Mesenchymal stem cell (in vitro differentiated cells and primary cell): Measurements from ENCODE around the gene SEC24A.

ENCODE experiments used
- DNase-seq: peaks from one replicate; pipeline ENCODE4 v3.0.0-alpha.2; 2013
- H2AFZ ChIP-seq: one replicate; pipeline ENCODE4 v1.6.1; 2013; ENCODE audit warnings: low read depth, mild to moderate bottlenecking, control low read depth, inconsistent platforms, low read length, moderate library complexity
- H2AK5ac ChIP-seq: 2 replicates; pipeline ENCODE4 v1.6.1; 2013; ENCODE audit warnings: low read length, moderate library complexity, mild to moderate bottlenecking, inconsistent platforms; ENCODE audit not compliant: severe bottlenecking
- H2BK120ac ChIP-seq: one replicate; pipeline ENCODE4 v1.6.1; 2013; ENCODE audit warnings: low read depth, mild to moderate bottlenecking, inconsistent platforms, low read length, moderate library complexity
- H2BK12ac ChIP-seq, 2 experiments: one replicate each; pipeline ENCODE4 v1.6.1; 2013; ENCODE audit warnings: inconsistent platforms in 2 of 2, low read length in 2 of 2, mild to moderate bottlenecking in 2 of 2, moderate library complexity in 2 of 2, control low read depth in 1 of 2
- H2BK15ac ChIP-seq: one replicate; pipeline ENCODE4 v1.6.1; 2013; ENCODE audit warnings: mild to moderate bottlenecking, low read depth, inconsistent platforms; ENCODE audit not compliant: poor library complexity, severe bottlenecking
- H2BK5ac ChIP-seq: 2 replicates; pipeline ENCODE4 v1.6.1; 2013; ENCODE audit warnings: low read depth, mild to moderate bottlenecking, low read length, control low read depth, inconsistent platforms; ENCODE audit not compliant: poor library complexity, severe bottlenecking
- H3K14ac ChIP-seq, 2 experiments: one replicate each; pipeline ENCODE4 v1.6.1; 2013; ENCODE audit warnings: inconsistent platforms in 2 of 2, low read length in 2 of 2, control low read depth in 1 of 2, mild to moderate bottlenecking in 1 of 2, moderate library complexity in 1 of 2
- H3K18ac ChIP-seq, 2 experiments: one replicate each; pipeline ENCODE4 v1.6.1; 2013; ENCODE audit warnings: inconsistent platforms in 2 of 2, low read length in 2 of 2, control low read depth in 1 of 2, low read depth in 1 of 2, mild to moderate bottlenecking in 1 of 2
- H3K23ac ChIP-seq, 2 experiments: one replicate each; pipeline ENCODE4 v1.6.1; 2013; ENCODE audit warnings: inconsistent platforms in 2 of 2, low read length in 2 of 2, mild to moderate bottlenecking in 2 of 2, moderate library complexity in 2 of 2, control low read depth in 1 of 2
- H3K27ac ChIP-seq: 2 replicates; pipeline ENCODE4 v1.5.1; 2013; ENCODE audit warnings: mild to moderate bottlenecking, moderate library complexity, low read length, control low read depth, inconsistent platforms; ENCODE audit not compliant: poor library complexity, severe bottlenecking
- H3K27me3 ChIP-seq, 2 experiments: 2 replicates each; pipeline versions ENCODE4 v1.6.1 to v1.7.0; 2013; ENCODE audit warnings: low read length in 2 of 2, mild to moderate bottlenecking in 2 of 2, moderate library complexity in 2 of 2, control low read depth in 1 of 2, inconsistent platforms in 1 of 2; ENCODE audit not compliant: control insufficient read depth in 1 of 2, insufficient read depth in 1 of 2
- H3K36me3 ChIP-seq, 2 experiments: 2 replicates each; pipeline versions ENCODE4 v1.6.1 to v1.7.0; 2013; ENCODE audit warnings: low read length in 2 of 2, control low read depth in 1 of 2, inconsistent platforms in 1 of 2, low read depth in 1 of 2, mild to moderate bottlenecking in 1 of 2; ENCODE audit not compliant: insufficient read depth in 2 of 2, control insufficient read depth in 1 of 2
- H3K4ac ChIP-seq, 2 experiments: one replicate each; pipeline ENCODE4 v1.6.1; 2013; ENCODE audit warnings: inconsistent platforms in 2 of 2, low read length in 2 of 2, mild to moderate bottlenecking in 2 of 2, moderate library complexity in 2 of 2, control low read depth in 1 of 2, low read depth in 1 of 2
- H3K4me1 ChIP-seq: 2 replicates; pipeline ENCODE4 v1.6.1; 2013; ENCODE audit warnings: low read depth, low read length, control low read depth; ENCODE audit not compliant: control insufficient read depth, insufficient read depth
- H3K4me2 ChIP-seq: 2 replicates; pipeline ENCODE4 v1.6.1; 2013; ENCODE audit warnings: low read length, mild to moderate bottlenecking, inconsistent platforms; ENCODE audit not compliant: poor library complexity, severe bottlenecking
- H3K4me3 ChIP-seq, 2 experiments: 2 replicates each; pipeline versions ENCODE4 v1.5.1 to v1.7.0; 2013; ENCODE audit warnings: low read length in 2 of 2, mild to moderate bottlenecking in 2 of 2, control low read depth in 1 of 2, low read depth in 1 of 2; ENCODE audit not compliant: insufficient read depth in 1 of 2
- H3K79me1 ChIP-seq: replicated peaks from 2 replicates; pipeline ENCODE4 v1.6.1; 2013; ENCODE audit warnings: mild to moderate bottlenecking, control low read depth, low read length, inconsistent platforms; ENCODE audit not compliant: poor library complexity, severe bottlenecking
- H3K9ac ChIP-seq: 2 replicates; pipeline ENCODE4 v1.7.0; 2013; ENCODE audit warnings: mild to moderate bottlenecking, low read length, moderate library complexity
- H3K9me3 ChIP-seq: 2 replicates; pipeline ENCODE4 v1.7.0; 2013; ENCODE audit warnings: mild to moderate bottlenecking, low read length; ENCODE audit not compliant: control insufficient read depth
- H4K8ac ChIP-seq: one replicate; pipeline ENCODE4 v1.6.1; 2013; ENCODE audit warnings: inconsistent platforms, mild to moderate bottlenecking, low read length, moderate library complexity
- H4K91ac ChIP-seq: one replicate; pipeline ENCODE4 v1.6.1; 2013; ENCODE audit warnings: mild to moderate bottlenecking, low read length, inconsistent platforms
- WGBS: methylation state at CpG from one replicate; pipeline ENCODE4 v1.1.7; 2013; ENCODE audit warnings: mixed read lengths; 5-methylcytosine and 5-hydroxymethylcytosine counted together

The SEC24A gene

GRCh38 chr5:134659456-134659855, 10.9 kb downstream of the SEC24A start:
- no peak overlapping the region for H3K4me2 ChIP-seq
- no peak overlapping the region for H3K18ac ChIP-seq
- no peaks in the 10 kb centered on the region for H3K9me3 ChIP-seq
- H3K79me1 ChIP-seq: peaks cover 2% of the 10 kb centered on the region
- WGBS: 100% methylated on average over 3 of the region's 4 CpGs
- H3K36me3 ChIP-seq: peaks cover 29 to 42% of the 10 kb centered on the region in 2 experiments
- H3K4me3 ChIP-seq: no peak overlapping the region
- H3K4ac ChIP-seq: no peak overlapping the region
- no peak overlapping the region for H3K9ac ChIP-seq
- H3K4me1 ChIP-seq: peaks cover 3% of the 10 kb centered on the region
- H3K27me3 ChIP-seq: no peaks in the 10 kb centered on the region
- no peak overlapping the region for H3K14ac ChIP-seq
- H3K23ac ChIP-seq: no peak overlapping the region
- H4K91ac ChIP-seq: no peak overlapping the region
- H2BK5ac ChIP-seq: no peak overlapping the region
- H2AK5ac ChIP-seq: no peak overlapping the region
- H2BK120ac ChIP-seq: no peak overlapping the region
- no peak overlapping the region for H2BK12ac ChIP-seq
- H2AFZ ChIP-seq: no peak overlapping the region
- H4K8ac ChIP-seq: no peak overlapping the region
- no peak for DNase-seq
- no peak overlapping the region for H2BK15ac ChIP-seq
- H3K27ac ChIP-seq: no peak overlapping the region

- Histone ChIP-seq H3K27ac (no peak overlapping the region), H2BK5ac (no peak overlapping the region), H2AK5ac (no peak overlapping the region), H3K4ac (no peak overlapping the region), H4K91ac (no peak overlapping the region), H2AFZ (no peak overlapping the region), H2BK15ac (no peak overlapping the region), H3K9me3 (no peaks in the 10 kb centered on the region), H3K18ac (no peak overlapping the region), H3K4me3 (no peak overlapping the region), H3K14ac (no peak overlapping the region), H2BK120ac (no peak overlapping the region), H3K79me1 (peaks cover 2% of the 10 kb centered on the region), H3K9ac (no peak overlapping the region), H3K36me3 (peaks cover 29 to 40% of the 10 kb centered on the region in 2 experiments), H3K27me3 (no peaks in the 10 kb centered on the region), H4K8ac (no peak overlapping the region), H3K4me2 (no peak overlapping the region), H2BK12ac (no peak overlapping the region), H3K4me1 (peaks cover 3% of the 10 kb centered on the region), H3K23ac (no peak overlapping the region)
- DNase-seq: no peak
- WGBS: 98% methylated on average over 6 of the region's 6 CpGs
Measured at GRCh38 chr5:134659922-134660321, 11.3 kb downstream of the SEC24A start.

- no peak overlapping the region for H3K4ac ChIP-seq
- 98% methylated on average over 4 of the region's 4 CpGs for WGBS
- no peak overlapping the region for H2BK120ac ChIP-seq
- no peak overlapping the region for H3K14ac ChIP-seq
- H3K4me1 ChIP-seq: no peaks in the 10 kb centered on the region
- no peak overlapping the region for H3K23ac ChIP-seq
- H4K91ac ChIP-seq: no peak overlapping the region
- H3K36me3 ChIP-seq: peaks cover 34 to 55% of the 10 kb centered on the region in 2 experiments
- H3K9me3 ChIP-seq: no peaks in the 10 kb centered on the region
- DNase-seq: no peak
- H2BK5ac ChIP-seq: no peak overlapping the region
- no peak overlapping the region for H4K8ac ChIP-seq
- no peak overlapping the region for H2BK12ac ChIP-seq
- no peak overlapping the region for H3K18ac ChIP-seq
- no peak overlapping the region for H3K4me2 ChIP-seq
- no peak overlapping the region for H3K4me3 ChIP-seq
- H3K27me3 ChIP-seq: no peaks in the 10 kb centered on the region
- no peak overlapping the region for H3K9ac ChIP-seq
- no peak overlapping the region for H3K27ac ChIP-seq
- no peak overlapping the region for H2AFZ ChIP-seq
- H2AK5ac ChIP-seq: no peak overlapping the region
- H3K79me1 ChIP-seq: peaks cover 4% of the 10 kb centered on the region
- H2BK15ac ChIP-seq: no peak overlapping the region
Measured at GRCh38 chr5:134662971-134663370, 14.4 kb downstream of the SEC24A start.

- Histone ChIP-seq H3K4me3 (no peak overlapping the region), H4K8ac (no peak overlapping the region), H3K79me1 (peaks cover 4% of the 10 kb centered on the region), H2AK5ac (no peak overlapping the region), H2AFZ (no peak overlapping the region), H3K36me3 (peaks cover 40 to 57% of the 10 kb centered on the region in 2 experiments), H3K9ac (no peak overlapping the region), H3K4me1 (no peaks in the 10 kb centered on the region), H4K91ac (no peak overlapping the region), H3K14ac (no peak overlapping the region), H2BK15ac (no peak overlapping the region), H3K27ac (no peak overlapping the region), H2BK5ac (no peak overlapping the region), H2BK120ac (no peak overlapping the region), H3K23ac (no peak overlapping the region), H3K18ac (no peak overlapping the region), H3K4ac (no peak overlapping the region), H3K27me3 (no peaks in the 10 kb centered on the region), H2BK12ac (no peak overlapping the region), H3K4me2 (no peak overlapping the region), H3K9me3 (no peaks in the 10 kb centered on the region)
- 94% methylated on average over 3 of the region's 3 CpGs for WGBS
- DNase-seq: no peak
Measured at GRCh38 chr5:134664448-134664847, 15.9 kb downstream of the SEC24A start.
